Loucy (cell line): ENCODE measurements around the gene CTRB1.

Experiments used
- EZH2phosphoT487 ChIP-seq: fragments of 200-600 bp; IDR thresholded peaks from 2 replicates; pipeline ENCODE4 v1.6.1; 2018; ENCODE audit warnings: antibody characterized with exemption, mild to moderate bottlenecking, moderate library complexity, borderline replicate concordance
- TF ChIP-seq, protein P1 (sequence below): fragments of 200-600 bp; sonication (generic); conservative IDR thresholded peaks from 2 replicates; pipeline ENCODE4 v1.5.1; 2014; ENCODE audit warnings: mild to moderate bottlenecking, antibody characterized with exemption, low read length

DNA sequence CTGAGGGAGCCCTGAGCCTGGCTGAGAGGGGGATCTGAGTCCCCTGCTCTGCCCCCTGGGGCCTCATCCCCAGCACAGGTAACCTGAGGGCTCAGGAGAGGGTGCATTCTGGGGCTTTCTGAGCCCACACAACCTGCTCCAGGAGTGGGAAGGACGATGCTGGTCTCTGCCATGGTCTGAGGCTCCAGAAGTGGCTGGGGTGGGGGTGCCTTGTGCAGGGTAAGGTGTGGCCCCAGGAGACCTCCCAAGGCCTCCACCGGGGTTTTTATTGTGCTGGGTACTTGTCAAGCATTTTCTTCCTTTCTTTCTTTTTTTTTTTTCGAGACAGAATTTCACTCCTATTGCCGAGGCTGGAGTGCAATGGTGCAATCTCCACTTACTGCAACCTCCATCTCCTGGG, 300 bp downstream of the CTRB1 start:
- TF ChIP-seq, protein P1, sequence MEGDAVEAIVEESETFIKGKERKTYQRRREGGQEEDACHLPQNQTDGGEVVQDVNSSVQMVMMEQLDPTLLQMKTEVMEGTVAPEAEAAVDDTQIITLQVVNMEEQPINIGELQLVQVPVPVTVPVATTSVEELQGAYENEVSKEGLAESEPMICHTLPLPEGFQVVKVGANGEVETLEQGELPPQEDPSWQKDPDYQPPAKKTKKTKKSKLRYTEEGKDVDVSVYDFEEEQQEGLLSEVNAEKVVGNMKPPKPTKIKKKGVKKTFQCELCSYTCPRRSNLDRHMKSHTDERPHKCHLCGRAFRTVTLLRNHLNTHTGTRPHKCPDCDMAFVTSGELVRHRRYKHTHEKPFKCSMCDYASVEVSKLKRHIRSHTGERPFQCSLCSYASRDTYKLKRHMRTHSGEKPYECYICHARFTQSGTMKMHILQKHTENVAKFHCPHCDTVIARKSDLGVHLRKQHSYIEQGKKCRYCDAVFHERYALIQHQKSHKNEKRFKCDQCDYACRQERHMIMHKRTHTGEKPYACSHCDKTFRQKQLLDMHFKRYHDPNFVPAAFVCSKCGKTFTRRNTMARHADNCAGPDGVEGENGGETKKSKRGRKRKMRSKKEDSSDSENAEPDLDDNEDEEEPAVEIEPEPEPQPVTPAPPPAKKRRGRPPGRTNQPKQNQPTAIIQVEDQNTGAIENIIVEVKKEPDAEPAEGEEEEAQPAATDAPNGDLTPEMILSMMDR, result no peak
- no peak for TF ChIP-seq EZH2phosphoT487
